GOT3 (cell line): ENCODE results near the gene BAIAP3.
"Not testable (repeated sequence)": the region's sequence is repeated elsewhere in the genome, so short reads cannot be mapped to it uniquely, and the experiment has no call there.

ENCODE experiments used
- DNase-seq: peaks from one replicate; lab custom pipeline; 2025; ENCODE audit warnings: mixed read lengths; lab: John Stamatoyannopoulos, UW

BAIAP3 gene

GRCh38 chr16:1316033-1316405 is 17.4 kb upstream of the BAIAP3 start:
- no peak for DNase-seq

- DNase-seq = no peak
These were observed 15.8 kb upstream of the BAIAP3 start for GRCh38 chr16:1317479-1318267.

DNA sequence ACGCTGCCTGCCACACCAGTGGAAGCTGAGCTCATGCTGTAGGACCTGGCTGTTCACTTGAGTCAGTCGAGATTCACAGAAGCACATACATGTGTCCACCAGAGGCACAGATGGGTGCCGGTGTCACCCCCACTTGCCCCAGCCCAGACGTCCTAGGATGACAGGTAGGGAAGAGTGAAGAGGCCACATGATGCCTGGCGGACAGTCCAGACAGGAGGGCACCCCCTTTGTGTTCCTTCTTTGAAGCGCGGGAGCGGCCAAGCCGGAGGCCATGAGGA is 15.2 kb upstream of the BAIAP3 start:
- no peak for DNase-seq

GRCh38 chr16:1319041-1319440 is 14.4 kb upstream of the BAIAP3 start:
- DNase-seq = no peak

DNA sequence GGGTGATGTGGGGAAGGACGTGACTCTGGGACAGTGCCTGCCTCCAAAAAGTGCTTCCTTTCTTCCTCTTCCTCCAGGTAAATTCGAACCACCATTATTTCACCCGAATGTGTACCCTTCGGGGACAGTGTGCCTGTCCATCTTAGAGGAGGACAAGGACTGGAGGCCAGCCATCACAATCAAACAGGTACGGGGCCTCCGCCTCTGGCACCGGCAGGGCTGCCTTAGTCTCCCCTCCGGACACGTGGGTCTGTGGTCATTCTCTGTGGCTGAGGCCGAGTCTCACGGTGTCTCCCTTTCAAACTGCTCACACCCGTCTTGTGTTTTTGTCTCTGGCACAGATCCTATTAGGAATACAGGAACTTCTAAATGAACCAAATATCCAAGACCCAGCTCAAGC is 13.3 kb upstream of the BAIAP3 start:
- no peak for DNase-seq

DNA sequence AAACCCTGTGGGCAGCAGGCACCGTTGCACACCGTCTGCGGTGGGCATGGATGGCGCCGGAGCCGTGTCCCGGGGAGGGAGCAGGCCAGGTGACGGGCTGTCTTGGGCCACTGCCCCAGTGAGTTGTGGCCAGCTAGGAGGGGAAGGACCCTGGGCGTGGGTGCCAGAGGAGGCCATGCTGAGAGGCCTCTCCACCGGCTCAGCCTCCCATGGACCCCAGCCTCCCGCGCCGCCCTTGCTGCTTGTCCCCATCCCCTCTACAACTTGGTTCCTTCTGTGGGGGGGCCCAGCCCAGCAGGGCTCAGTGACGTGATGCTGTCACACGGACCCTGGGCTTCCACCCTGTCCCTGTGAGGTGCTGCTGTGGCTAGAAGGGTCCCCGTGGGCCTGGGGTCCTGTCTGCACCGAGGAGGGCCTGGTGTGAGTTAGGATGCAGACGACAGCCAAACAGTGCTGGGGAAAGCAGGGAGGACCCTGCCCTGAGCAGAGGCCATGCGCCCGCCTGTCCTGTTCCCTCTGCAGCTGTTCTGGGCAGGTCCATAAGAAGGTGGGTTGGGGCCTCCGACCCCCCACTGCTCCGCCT is 12.7 kb upstream of the BAIAP3 start:
- DNase-seq = no peak

DNA sequence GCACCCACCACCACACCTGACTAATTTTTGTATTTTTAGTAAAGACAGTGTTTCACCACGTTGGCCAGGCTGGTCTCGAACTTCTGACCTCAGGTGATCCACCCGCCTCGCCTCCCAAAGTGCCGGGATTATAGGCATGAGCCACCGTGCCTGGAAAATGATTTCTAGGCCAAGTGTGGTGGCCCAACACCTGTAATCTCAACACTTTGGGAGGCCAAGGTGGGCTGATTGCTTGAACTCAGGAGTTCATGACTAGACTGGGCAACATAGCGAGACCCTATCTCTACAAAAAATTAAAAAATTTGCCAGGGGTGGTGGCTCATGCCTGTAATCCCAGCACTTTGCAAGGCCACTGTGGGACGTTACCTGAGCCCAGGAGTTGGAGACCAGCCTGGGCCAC is 11.0 kb upstream of the BAIAP3 start:
- DNase-seq = no peak

GRCh38 chr16:1323296-1324239 is 9.9 kb upstream of the BAIAP3 start:
- DNase-seq = no peak

- DNase-seq = no peak
These were observed 9.1 kb upstream of the BAIAP3 start for GRCh38 chr16:1324286-1324826.

GRCh38 chr16:1325261-1325660 is 8.2 kb upstream of the BAIAP3 start:
- no peak for DNase-seq

DNA sequence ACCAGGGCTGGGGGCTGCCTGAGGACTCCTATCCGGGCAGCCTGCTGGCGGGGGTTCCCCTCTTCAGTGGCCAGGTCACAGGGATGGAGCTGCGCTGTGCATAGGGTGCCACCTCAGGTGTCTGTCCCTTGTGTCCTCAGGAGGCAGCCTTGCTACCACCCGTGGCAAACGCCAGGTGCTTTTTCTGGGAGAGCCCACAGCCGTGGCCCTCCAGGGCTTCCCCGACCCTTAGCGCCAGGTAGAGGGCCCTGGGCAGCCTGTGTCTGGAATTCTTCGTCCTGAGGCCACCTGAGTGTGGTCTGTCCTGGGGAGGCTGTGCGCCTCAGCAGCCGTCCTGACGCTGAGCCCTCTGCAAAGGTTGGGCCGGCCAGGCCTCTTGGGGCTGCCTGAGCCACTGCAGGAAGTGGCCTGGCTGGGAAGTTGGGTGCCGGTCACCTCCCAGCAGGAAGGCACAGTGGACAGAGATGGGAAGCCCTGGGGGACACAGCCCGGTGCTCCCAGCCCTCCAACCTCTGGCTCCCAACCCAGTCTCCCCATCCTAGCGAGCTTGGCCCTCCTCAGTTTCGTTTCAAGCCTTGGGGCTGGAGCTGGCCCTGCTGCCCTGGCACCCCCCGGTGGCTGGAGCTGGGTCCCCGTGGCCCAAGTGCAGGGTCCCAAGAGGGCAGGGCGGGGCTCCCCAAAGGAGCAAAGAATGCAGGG is 7.6 kb upstream of the BAIAP3 start:
- no peak for DNase-seq

- no peak for DNase-seq
These were observed 7.1 kb upstream of the BAIAP3 start for GRCh38 chr16:1326391-1326790.

GRCh38 chr16:1326946-1327618 is 6.4 kb upstream of the BAIAP3 start:
- no peak for DNase-seq

GRCh38 chr16:1327619-1327947 is 5.9 kb upstream of the BAIAP3 start:
- DNase-seq = no peak

GRCh38 chr16:1328136-1328535 is 5.3 kb upstream of the BAIAP3 start:
- not testable (repeated sequence) for DNase-seq

- not testable (repeated sequence) for DNase-seq
These were observed 4.5 kb upstream of the BAIAP3 start for GRCh38 chr16:1328961-1329360.

DNA sequence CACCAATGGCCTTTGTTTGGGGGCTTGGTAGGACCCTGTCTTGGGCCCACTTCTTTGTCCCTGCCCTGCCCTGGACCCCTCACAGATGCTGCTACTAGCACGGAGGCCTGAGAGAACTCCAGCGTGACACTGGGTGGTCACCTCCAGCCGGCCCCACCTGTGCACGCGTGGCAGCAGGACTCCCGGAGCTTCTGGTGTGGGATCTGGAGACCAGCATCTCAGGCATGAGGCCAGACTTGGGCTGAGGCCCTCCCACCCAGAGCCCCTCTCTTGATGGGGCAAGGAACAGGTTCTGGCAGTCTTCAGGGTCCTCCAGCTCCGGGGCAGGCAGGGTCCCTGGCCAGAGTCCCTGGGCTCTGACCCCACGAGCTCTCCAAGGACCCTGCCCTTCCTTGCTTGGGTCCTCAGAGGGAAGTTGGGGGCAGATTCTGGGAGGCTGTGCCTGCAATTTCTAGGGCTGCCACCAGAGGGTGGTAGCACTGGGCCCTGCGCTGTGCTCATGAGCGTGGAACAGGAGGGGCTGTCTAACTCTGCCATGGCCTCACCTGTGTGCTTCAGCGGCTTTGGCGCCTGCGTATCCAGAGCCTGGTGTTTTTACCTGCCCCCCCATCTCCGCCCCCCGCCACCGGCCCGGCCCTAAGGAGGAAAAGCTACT is 3.1 kb upstream of the BAIAP3 start:
- DNase-seq = no peak

GRCh38 chr16:1330931-1331711 is 2.3 kb upstream of the BAIAP3 start:
- DNase-seq = no peak

DNA sequence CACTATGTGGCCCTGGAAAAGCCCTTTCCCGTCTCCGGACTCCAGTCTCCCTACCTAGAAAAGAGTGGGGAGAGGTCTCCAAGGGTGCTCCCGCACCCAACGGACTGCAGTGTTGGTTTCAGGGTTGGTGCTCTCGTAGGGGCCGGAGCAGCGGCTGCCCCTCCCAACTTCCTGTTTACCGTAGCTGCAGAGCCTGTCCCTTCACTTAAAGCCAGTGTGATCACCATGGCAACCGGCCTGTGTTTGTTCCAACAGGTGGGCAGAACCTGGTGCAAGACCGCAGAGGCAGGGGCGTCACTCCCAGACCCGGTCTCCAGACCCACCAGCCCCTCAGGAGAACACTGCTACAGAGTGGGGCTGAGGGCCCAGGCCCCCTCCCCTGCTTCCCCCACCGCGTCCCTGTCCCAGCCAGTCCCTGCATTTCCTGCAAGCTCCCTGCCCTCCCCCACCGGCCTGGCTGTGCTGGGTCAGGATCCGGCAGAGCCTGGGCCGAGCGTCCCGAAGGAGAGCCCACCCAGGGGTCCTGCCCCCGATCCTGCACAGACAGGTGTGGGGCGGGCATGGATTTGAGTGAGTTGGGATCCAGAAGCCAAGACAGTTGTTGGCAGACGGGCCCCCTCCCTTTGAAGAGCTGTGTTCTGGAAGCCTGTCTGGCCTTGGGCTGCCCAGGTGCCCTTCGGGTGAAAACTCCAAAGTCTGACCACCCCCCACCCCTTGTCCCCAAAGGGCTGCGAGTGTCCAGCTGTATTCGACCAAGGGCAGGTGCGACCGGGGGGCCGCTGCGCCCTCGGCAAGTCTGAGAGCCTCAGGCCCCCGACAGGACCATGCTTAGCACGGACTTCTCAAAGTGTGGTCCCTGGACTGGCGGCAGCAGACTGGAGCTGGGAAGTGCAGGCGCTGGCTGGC is 1.5 kb upstream of the BAIAP3 start:
- no peak for DNase-seq
